ENCODE results near the gene IL32. TPM values are rescaled to one million over a fixed set of nuclear protein-coding genes. Genes with fewer than 3 reads are reported as not detected.

IL32 gene
- total RNA-seq, 4 donors from 2014 or later, result 45.4 to 79.0 (median 54.6) TPM

- Histone ChIP-seq H3K4me3 (no peak overlapping the region), H3K9me3 (no peaks in the 10 kb centered on the region), H3K4me1 (peaks cover 0 to 4% of the 10 kb centered on the region in 2 donors), H3K27ac (no peak overlapping the region), H3K27me3 (no peaks in the 10 kb centered on the region), H3K36me3 (no peaks in the 10 kb centered on the region)
- intact Hi-C loops (cut with DNase I; ENCODE audit: low total_unique reads) (no loop called here), in situ Hi-C loops (cut with MboI; ENCODE audit: low sequenced_read_pairs in 4 of 4) (no loop called here)
- DNase-seq (no peak), ATAC-seq (no peak)
- TF ChIP-seq CTCF (IDR thresholded peaks at IDR 0.05 in 4 of 5, conservative IDR thresholded peaks at IDR 0.05 in 1 of 5), result no peak
- no peak for TF ChIP-seq POLR2A (IDR thresholded peaks at IDR 0.05)
These were observed 19.1 kb downstream of the IL32 start for GRCh38 chr16:3084491-3084890.

GRCh38 chr16:3084969-3085670 is 19.7 kb downstream of the IL32 start:
- Histone ChIP-seq H3K4me3 (no peak overlapping the region), H3K27ac (no peak overlapping the region)
- no peak for ATAC-seq

GRCh38 chr16:3085868-3086595 is 20.6 kb downstream of the IL32 start:
- DNase-seq, result no peak
- no peak for ATAC-seq
- Histone ChIP-seq H3K9me3 (no peaks in the 10 kb centered on the region), H3K36me3 (no peaks in the 10 kb centered on the region), H3K4me1 (peaks cover 0 to 4% of the 10 kb centered on the region in 2 donors), H3K27me3 (no peaks in the 10 kb centered on the region), H3K27ac (peak overlapping the region; percentile 39 to 71 (median 68)), H3K4me3 (peak overlapping the region in 3 of 4 donors; percentile 18 to 44 (median 28))
- intact Hi-C loops (cut with DNase I; ENCODE audit: low total_unique reads), result no loop called here
- TF ChIP-seq POLR2A (IDR thresholded peaks at IDR 0.05), result no peak
- no peak for TF ChIP-seq CTCF (IDR thresholded peaks at IDR 0.05 in 4 of 5, conservative IDR thresholded peaks at IDR 0.05 in 1 of 5)
- in situ Hi-C loops (cut with MboI; ENCODE audit: low sequenced_read_pairs in 4 of 4), result no loop called here

More at GRCh38 chr16:3084969-3085670, 19.7 kb downstream of the IL32 start:
- TF ChIP-seq CTCF (IDR thresholded peaks at IDR 0.05 in 4 of 5, conservative IDR thresholded peaks at IDR 0.05 in 1 of 5) (no peak), POLR2A (IDR thresholded peaks at IDR 0.05) (no peak)
- in situ Hi-C loops (cut with MboI; ENCODE audit: low sequenced_read_pairs in 4 of 4), result no loop called here
- Histone ChIP-seq H3K36me3 (no peaks in the 10 kb centered on the region), H3K4me1 (peaks cover 0 to 4% of the 10 kb centered on the region in 2 donors), H3K9me3 (no peaks in the 10 kb centered on the region), H3K27me3 (no peaks in the 10 kb centered on the region)
- intact Hi-C loops (cut with DNase I; ENCODE audit: low total_unique reads), result no loop called here
- no peak for DNase-seq

GRCh38 chr16:3086596-3087242 is 21.3 kb downstream of the IL32 start:
- Histone ChIP-seq H3K27me3 (no peaks in the 10 kb centered on the region), H3K4me3 (peak overlapping the region; percentile 16 to 44 (median 23)), H3K36me3 (no peaks in the 10 kb centered on the region), H3K9me3 (no peaks in the 10 kb centered on the region), H3K4me1 (peaks cover 0 to 4% of the 10 kb centered on the region in 2 donors), H3K27ac (peak overlapping the region; percentile 39 to 71 (median 68))
- DNase-seq, result no peak
- peak; percentile 23 to 26 for ATAC-seq
- no peak for TF ChIP-seq CTCF (IDR thresholded peaks at IDR 0.05 in 4 of 5, conservative IDR thresholded peaks at IDR 0.05 in 1 of 5)
- no peak for TF ChIP-seq POLR2A (IDR thresholded peaks at IDR 0.05)
- in situ Hi-C loops (cut with MboI; ENCODE audit: low sequenced_read_pairs in 4 of 4) (no loop called here), intact Hi-C loops (cut with DNase I; ENCODE audit: low total_unique reads) (loop anchor here (1.0 kb wide), 1 partner anchor 48 kb away; no protein-coding TSS in a partner anchor)
